SK-N-SH (cell line): ENCODE data around the gene MAST2. TPM values are rescaled to one million over a fixed set of nuclear protein-coding genes. Genes with fewer than 3 reads are reported as not detected.

Experiments
- CTCF ChIA-PET: fragments of 300-600, 350-600 bp; formaldehyde crosslinking; extraction: SDS; loops from one replicate; lab custom pipeline; 2021; lab: Yijun Ruan, JAX
- POLR2A ChIA-PET: fragments of 350-600 bp; sonication (Branson Sonifier 250); formaldehyde crosslinking; extraction: SDS; loops from one replicate; lab custom pipeline; 2020; ENCODE audit warnings: antibody characterized with exemption, inconsistent platforms; lab: Yijun Ruan, JAX
- DNase-seq: peaks from one replicate; pipeline ENCODE4 v3.0.0; 2012
- H2AFZ ChIP-seq: fragments of 200-600 bp; sonication (generic); 2 replicates; pipeline ENCODE4 v1.8.1; 2016; ENCODE audit warnings: antibody characterized with exemption, mild to moderate bottlenecking, low read depth
- H3F3A ChIP-seq: fragments of 200-600 bp; sonication (generic); replicated peaks from 2 replicates; pipeline ENCODE3; 2016; ENCODE audit warnings: antibody characterized with exemption, mild to moderate bottlenecking; ENCODE audit not compliant: insufficient read depth
- H3K27ac ChIP-seq, 2 experiments: fragments of 200-500 bp in 1 of 2; fragments of 200-600 bp in 1 of 2; sonication (Bioruptor generic) in 1 of 2; sonication (generic), shearing (Covaris generic) in 1 of 2; 2 replicates each; pipeline versions ENCODE4 v1.5.1 to v1.6.1; 2014 to 2016; ENCODE audit warnings: low read depth in 2 of 2, inconsistent platforms in 1 of 2, low read length in 1 of 2, mild to moderate bottlenecking in 1 of 2, mixed read lengths in 1 of 2
- H3K27me3 ChIP-seq: fragments of 200-600 bp; sonication (generic), shearing (Covaris generic); 2 replicates; pipeline ENCODE4 v1.6.1; 2016; ENCODE audit warnings: mixed run types; ENCODE audit not compliant: insufficient read depth
- H3K36me3 ChIP-seq, 2 experiments: fragments of 200-500 bp in 1 of 2; fragments of 200-600 bp in 1 of 2; sonication (Bioruptor generic) in 1 of 2; sonication (generic) in 1 of 2; replicated peaks in 1 of 2; 2 replicates each; pipeline versions ENCODE3 to v1.5.1; 2014 to 2016; ENCODE audit warnings: low read length in 1 of 2, mild to moderate bottlenecking in 1 of 2; ENCODE audit not compliant: insufficient read depth in 2 of 2, control insufficient read depth in 1 of 2
- H3K4me1 ChIP-seq, 2 experiments: fragments of 200-500 bp in 1 of 2; fragments of 200-600 bp in 1 of 2; sonication (Bioruptor generic) in 1 of 2; sonication (generic), shearing (Covaris generic) in 1 of 2; 2 replicates each; pipeline versions ENCODE4 v1.5.1 to v1.6.1; 2014 to 2016; ENCODE audit warnings: low read depth in 1 of 2, low read length in 1 of 2, mixed run types in 1 of 2; ENCODE audit not compliant: insufficient read depth in 2 of 2, control insufficient read depth in 1 of 2
- H3K4me2 ChIP-seq: fragments of 200-600 bp; sonication (generic), shearing (Covaris generic); 2 replicates; pipeline ENCODE4 v1.6.1; 2017; ENCODE audit warnings: mixed run types
- H3K4me3 ChIP-seq, 2 experiments: fragments of 200-500 bp in 1 of 2; fragments of 200-600 bp in 1 of 2; sonication (Bioruptor generic) in 1 of 2; sonication (generic), shearing (Covaris generic) in 1 of 2; 2 replicates each; pipeline versions ENCODE4 v1.5.1 to v1.8.1; 2014 to 2016; ENCODE audit warnings: low read depth in 2 of 2, inconsistent platforms in 1 of 2, low read length in 1 of 2, mild to moderate bottlenecking in 1 of 2, mixed read lengths in 1 of 2, moderate library complexity in 1 of 2
- H3K79me2 ChIP-seq: fragments of 200-600 bp; sonication (generic); 2 replicates; pipeline ENCODE4 v1.8.1; 2017; ENCODE audit warnings: mild to moderate bottlenecking; ENCODE audit not compliant: insufficient read depth
- H3K9ac ChIP-seq: fragments of 200-600 bp; sonication (generic); 2 replicates; pipeline ENCODE4 v1.6.1; 2017; ENCODE audit warnings: mixed run types
- H3K9me2 ChIP-seq: fragments of 200-600 bp; sonication (generic); 2 replicates; pipeline ENCODE4 v1.6.1; 2017; ENCODE audit warnings: mixed run types
- H3K9me3 ChIP-seq: fragments of 200-600 bp; sonication (generic); 2 replicates; pipeline ENCODE4 v1.6.1; 2017; ENCODE audit warnings: mixed run types, mild to moderate bottlenecking, moderate library complexity
- H4K20me1 ChIP-seq: fragments of 200-600 bp; sonication (generic); 2 replicates; pipeline ENCODE4 v1.6.1; 2017; ENCODE audit warnings: mild to moderate bottlenecking, mixed run types; ENCODE audit not compliant: insufficient read depth
- CHD2 ChIP-seq: fragments of 150-350 bp; IDR thresholded peaks from 2 replicates; pipeline ENCODE4 v1.6.1; 2018; ENCODE audit warnings: low read length; ENCODE audit not compliant: partially characterized antibody
- EP300 ChIP-seq, 2 experiments: IDR thresholded peaks; 2 replicates each; pipeline versions ENCODE4 v1.4.0 to v1.6.1; 2012; ENCODE audit warnings: borderline replicate concordance in 1 of 2, low read depth in 1 of 2, low read length in 1 of 2
- FOSL2 ChIP-seq: IDR thresholded peaks from 2 replicates; pipeline ENCODE4 v1.4.0; 2012; ENCODE audit warnings: low read depth, mild to moderate bottlenecking, moderate library complexity, borderline replicate concordance
- FOXJ3 ChIP-seq: sonication (generic); formaldehyde crosslinking; IDR thresholded peaks from 2 replicates; pipeline ENCODE4 v1.5.1; 2020; ENCODE audit warnings: mild to moderate bottlenecking, missing genetic modification reagents
- FOXM1 ChIP-seq: IDR thresholded peaks from 2 replicates; pipeline ENCODE4 v1.4.0; 2012; ENCODE audit warnings: low read depth, mild to moderate bottlenecking
- GATA2 ChIP-seq: sonication (generic); formaldehyde crosslinking; IDR thresholded peaks from 2 replicates; pipeline ENCODE4 v1.5.0; 2020; ENCODE audit warnings: mild to moderate bottlenecking, missing genetic modification reagents
- JUND ChIP-seq: IDR thresholded peaks from 2 replicates; pipeline ENCODE4 v1.4.0; 2012
- NFIC ChIP-seq: IDR thresholded peaks from 2 replicates; pipeline ENCODE4 v1.4.0; 2012; ENCODE audit warnings: borderline replicate concordance
- NRF1 ChIP-seq: IDR thresholded peaks from 2 replicates; pipeline ENCODE4 v1.6.1; 2012; ENCODE audit warnings: low read depth, mild to moderate bottlenecking, low read length
- POLR2AphosphoS5 ChIP-seq: IDR thresholded peaks from 2 replicates; pipeline ENCODE4 v1.6.1; 2012; ENCODE audit warnings: low read depth, low read length
- RAD21 ChIP-seq: IDR thresholded peaks from 2 replicates; pipeline ENCODE4 v1.6.1; 2012; ENCODE audit warnings: mild to moderate bottlenecking, low read length
- RCOR1 ChIP-seq: fragments of 150-350 bp; IDR thresholded peaks from 2 replicates; pipeline ENCODE4 v1.6.1; 2017; ENCODE audit warnings: antibody characterized with exemption, low read length
- RFX5 ChIP-seq: IDR thresholded peaks from 2 replicates; pipeline ENCODE4 v1.6.1; 2012; ENCODE audit warnings: mild to moderate bottlenecking, improper control_type of control experiment, low read length
- RXRA ChIP-seq: IDR thresholded peaks from 2 replicates; pipeline ENCODE4 v1.4.0; 2012; ENCODE audit warnings: low read depth, mild to moderate bottlenecking, borderline replicate concordance
- SMC3 ChIP-seq: IDR thresholded peaks from 2 replicates; pipeline ENCODE4 v1.6.1; 2012; ENCODE audit warnings: low read depth, low read length, improper control_type of control experiment
- TAF1 ChIP-seq: IDR thresholded peaks from 2 replicates; pipeline ENCODE4 v1.6.1; 2012; ENCODE audit warnings: low read depth, mild to moderate bottlenecking, low read length, moderate library complexity, borderline replicate concordance
- TEAD4 ChIP-seq: IDR thresholded peaks from 2 replicates; pipeline ENCODE4 v1.4.0; 2012; ENCODE audit warnings: mild to moderate bottlenecking, borderline replicate concordance; ENCODE audit not compliant: insufficient read depth
- WGBS: methylation state at CpG from one replicate; pipeline ENCODE4 v1.1.6; 2017; ENCODE audit warnings: low lambda C conversion rate; 5-methylcytosine and 5-hydroxymethylcytosine counted together
- polyA plus RNA-seq, 3 experiments: library from polyadenylated mRNA; depleted of rRNA; stranded (reverse); fragments of >200 nt; gene quantifications; 2 replicates each; pipeline ENCODE4 v1.2.3, GENCODE V29; 2012
- TF ChIP-seq, protein P1 (sequence below): IDR thresholded peaks from 2 replicates; pipeline ENCODE4 v1.4.0; 2012; ENCODE audit warnings: low read depth
- TF ChIP-seq, protein P2 (sequence below): fragments of 150-350 bp; IDR thresholded peaks from 2 replicates; pipeline ENCODE4 v1.6.1; 2017; ENCODE audit warnings: antibody characterized with exemption, low read length, low read depth, borderline replicate concordance
- TF ChIP-seq, protein P3 (sequence below): fragments of 150-350 bp; IDR thresholded peaks from 2 replicates; pipeline ENCODE4 v1.6.1; 2016; ENCODE audit warnings: mild to moderate bottlenecking, low read depth, low read length

Gene MAST2
- polyA plus RNA-seq, 1 of the 3 experiments (the other 2 are of a cell fraction): 53.4 TPM

DNA sequence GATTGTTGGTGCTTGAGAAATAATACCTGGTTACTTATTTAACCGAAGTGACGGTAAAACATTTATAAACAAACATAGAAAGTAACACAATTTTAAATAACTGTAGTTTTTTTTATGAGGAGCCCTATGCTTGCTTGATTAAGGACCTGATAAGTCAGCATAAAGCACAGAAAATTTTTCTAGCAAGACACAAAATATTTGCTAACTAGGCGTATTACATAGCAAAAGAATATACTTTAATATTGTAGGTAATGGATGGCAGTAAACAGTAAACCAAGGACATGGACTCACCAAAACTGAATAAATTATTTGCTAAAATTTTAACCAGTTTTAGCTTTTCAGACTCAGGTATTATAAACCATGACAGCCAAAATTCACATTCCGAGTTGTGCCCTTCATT is 90.9 kb downstream of the MAST2 start:
- no peak overlapping the region for H3K4me3 ChIP-seq
- no peaks in the 10 kb centered on the region for H3K9me2 ChIP-seq
- no peak overlapping the region for H3K4me2 ChIP-seq
- H3K36me3 ChIP-seq: peaks cover 0 to 4% of the 10 kb centered on the region in 2 experiments
- TF ChIP-seq EP300 (IDR thresholded peaks at IDR 0.05; ENCODE audit: borderline replicate concordance in 1 of 2, low read depth in 1 of 2, low read length in 1 of 2): no peak
- TF ChIP-seq RFX5: no peak
- TF ChIP-seq SMC3: no peak
- no peak for TF ChIP-seq TEAD4
- no peak for TF ChIP-seq NRF1
- TF ChIP-seq TAF1: no peak
- no peaks in the 10 kb centered on the region for H3K9me3 ChIP-seq
- DNase-seq: no peak
- H3K4me1 ChIP-seq: 0 out of 4 replicates have a peak, but pooled peaks cover 0 to 9% of the 10 kb centered on the region in 2 experiments
- H3K79me2 ChIP-seq: peaks cover 39% of the 10 kb centered on the region
- H3K27me3 ChIP-seq: no peaks in the 10 kb centered on the region
- no peak overlapping the region for H2AFZ ChIP-seq
- H3K27ac ChIP-seq: no peak overlapping the region
- no peak overlapping the region for H3K9ac ChIP-seq
- WGBS: 80% methylated on average over 4 of the region's 4 CpGs
- CTCF ChIA-PET: interaction anchor here (0.7 to 1.5 kb wide), 2 partner anchors 12 to 201 kb away, joined by 3 read pairs; no protein-coding TSS in a partner anchor
- POLR2A ChIA-PET: no interaction called here
- H4K20me1 ChIP-seq: no peaks in the 10 kb centered on the region
- peaks cover 22% of the 10 kb centered on the region for H3F3A ChIP-seq

DNA sequence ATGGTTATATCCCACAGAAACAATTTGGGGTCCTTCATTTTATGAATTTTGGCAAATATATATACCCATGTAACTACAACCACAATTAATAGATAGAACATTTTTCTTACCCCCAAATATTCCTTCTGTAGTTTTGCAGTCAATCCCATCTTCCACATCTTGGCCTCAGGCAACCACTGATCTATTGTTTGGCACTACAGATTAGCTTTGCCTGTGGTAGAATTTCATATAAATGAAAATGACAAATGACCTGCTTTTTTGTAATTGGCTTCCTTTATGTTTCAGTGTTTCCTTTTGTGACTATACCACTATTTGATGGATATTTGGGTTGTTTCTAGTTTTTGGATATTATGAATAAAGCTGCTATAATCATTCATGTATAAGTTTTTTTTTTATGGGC is 91.5 kb downstream of the MAST2 start:
- H3K36me3 ChIP-seq: peaks cover 0 to 4% of the 10 kb centered on the region in 2 experiments
- H3K4me1 ChIP-seq: 0 out of 4 replicates have a peak, but pooled peaks cover 0 to 9% of the 10 kb centered on the region in 2 experiments
- no peaks in the 10 kb centered on the region for H4K20me1 ChIP-seq
- no peaks in the 10 kb centered on the region for H3K27me3 ChIP-seq
- H3F3A ChIP-seq: peaks cover 22% of the 10 kb centered on the region
- no peaks in the 10 kb centered on the region for H3K9me2 ChIP-seq
- H3K4me2 ChIP-seq: no peak overlapping the region
- H2AFZ ChIP-seq: no peak overlapping the region
- peaks cover 36% of the 10 kb centered on the region for H3K79me2 ChIP-seq
- ChIA-PET POLR2A (no interaction called here), CTCF (interaction anchor here (1.5 kb wide), 1 partner anchor 13 kb away, joined by 3 read pairs; no protein-coding TSS in a partner anchor)
- DNase-seq: no peak
- no peak overlapping the region for H3K4me3 ChIP-seq
- H3K27ac ChIP-seq: no peak overlapping the region
- TF ChIP-seq TAF1 (no peak), SMC3 (no peak)
- TF ChIP-seq, protein P1, sequence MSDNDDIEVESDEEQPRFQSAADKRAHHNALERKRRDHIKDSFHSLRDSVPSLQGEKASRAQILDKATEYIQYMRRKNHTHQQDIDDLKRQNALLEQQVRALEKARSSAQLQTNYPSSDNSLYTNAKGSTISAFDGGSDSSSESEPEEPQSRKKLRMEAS: no peak
- no peak overlapping the region for H3K9ac ChIP-seq
- H3K9me3 ChIP-seq: no peaks in the 10 kb centered on the region

DNA sequence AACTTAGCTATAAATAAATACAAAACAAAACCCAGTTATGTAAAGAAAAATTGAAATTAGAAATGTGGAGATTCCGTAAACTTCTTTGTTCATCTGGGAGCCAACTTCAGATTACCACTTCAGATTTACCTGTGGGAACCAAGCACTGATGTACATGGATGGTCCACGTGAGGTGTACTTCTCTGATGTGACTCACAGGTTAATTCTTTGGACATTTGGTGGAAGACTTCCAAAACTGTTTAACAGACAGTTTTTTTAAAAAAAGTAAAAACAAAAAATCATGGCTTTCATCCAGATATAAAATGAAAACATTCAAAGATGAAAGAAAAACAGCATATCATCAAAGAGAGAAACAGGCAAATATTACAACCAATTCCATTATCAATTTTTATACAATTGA is 92.0 kb downstream of the MAST2 start:
- no peak overlapping the region for H3K9ac ChIP-seq
- H3K36me3 ChIP-seq: peaks cover 0 to 4% of the 10 kb centered on the region in 2 experiments
- no peaks in the 10 kb centered on the region for H3K27me3 ChIP-seq
- H3K4me1 ChIP-seq: 0 out of 4 replicates have a peak, but pooled peaks cover 0 to 9% of the 10 kb centered on the region in 2 experiments
- no peak for DNase-seq
- H3K27ac ChIP-seq: no peak overlapping the region
- no peaks in the 10 kb centered on the region for H3K9me3 ChIP-seq
- POLR2A ChIA-PET: no interaction called here
- H2AFZ ChIP-seq: no peak overlapping the region
- H3K79me2 ChIP-seq: peaks cover 31% of the 10 kb centered on the region
- 100% methylated on average over 2 of the region's 2 CpGs for WGBS
- H3K9me2 ChIP-seq: no peaks in the 10 kb centered on the region
- no peak overlapping the region for H3K4me2 ChIP-seq
- H4K20me1 ChIP-seq: no peaks in the 10 kb centered on the region
- CTCF ChIA-PET: interaction anchor here (1.5 kb wide), 1 partner anchor 13 kb away, joined by 3 read pairs; no protein-coding TSS in a partner anchor
- H3F3A ChIP-seq: peaks cover 22% of the 10 kb centered on the region
- H3K4me3 ChIP-seq: no peak overlapping the region
- TF ChIP-seq RAD21: no peak
- TF ChIP-seq GATA2 (CRISPR knock-in tag): no peak
- no peak for TF ChIP-seq FOSL2
- no peak for TF ChIP-seq POLR2AphosphoS5
- no peak for TF ChIP-seq JUND
- TF ChIP-seq RXRA: no peak
- no peak for TF ChIP-seq CHD2
- TF ChIP-seq NFIC: no peak
- no peak for TF ChIP-seq SMC3
- TF ChIP-seq, protein P2, sequence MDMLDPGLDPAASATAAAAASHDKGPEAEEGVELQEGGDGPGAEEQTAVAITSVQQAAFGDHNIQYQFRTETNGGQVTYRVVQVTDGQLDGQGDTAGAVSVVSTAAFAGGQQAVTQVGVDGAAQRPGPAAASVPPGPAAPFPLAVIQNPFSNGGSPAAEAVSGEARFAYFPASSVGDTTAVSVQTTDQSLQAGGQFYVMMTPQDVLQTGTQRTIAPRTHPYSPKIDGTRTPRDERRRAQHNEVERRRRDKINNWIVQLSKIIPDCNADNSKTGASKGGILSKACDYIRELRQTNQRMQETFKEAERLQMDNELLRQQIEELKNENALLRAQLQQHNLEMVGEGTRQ: no peak
- TF ChIP-seq RFX5: no peak
- no peak for TF ChIP-seq FOXJ3 (CRISPR knock-in tag)
- TF ChIP-seq FOXM1: no peak
- TF ChIP-seq RCOR1: no peak
- TF ChIP-seq, protein P3, sequence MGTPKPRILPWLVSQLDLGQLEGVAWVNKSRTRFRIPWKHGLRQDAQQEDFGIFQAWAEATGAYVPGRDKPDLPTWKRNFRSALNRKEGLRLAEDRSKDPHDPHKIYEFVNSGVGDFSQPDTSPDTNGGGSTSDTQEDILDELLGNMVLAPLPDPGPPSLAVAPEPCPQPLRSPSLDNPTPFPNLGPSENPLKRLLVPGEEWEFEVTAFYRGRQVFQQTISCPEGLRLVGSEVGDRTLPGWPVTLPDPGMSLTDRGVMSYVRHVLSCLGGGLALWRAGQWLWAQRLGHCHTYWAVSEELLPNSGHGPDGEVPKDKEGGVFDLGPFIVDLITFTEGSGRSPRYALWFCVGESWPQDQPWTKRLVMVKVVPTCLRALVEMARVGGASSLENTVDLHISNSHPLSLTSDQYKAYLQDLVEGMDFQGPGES: no peak
